Endothelial cell (in vitro differentiated cells): ENCODE results near the gene RAB3IL1. TPM values are rescaled to one million over a fixed set of nuclear protein-coding genes. Genes with fewer than 3 reads are reported as not detected.
A peak's percentile ranks its signal among the peaks of the same experiment; 100 is the strongest.

Source experiments
- DNase-seq: peaks from one replicate; pipeline ENCODE4 v3.0.0; 2021; ENCODE audit warnings: low spot score
- H3K27ac Mint-ChIP-seq: one replicate; pipeline ENCODE4 v1.8.0; 2021; ENCODE audit warnings: mixed read lengths, inconsistent platforms; ENCODE audit not compliant: unreplicated experiment
- H3K27me3 Mint-ChIP-seq: one replicate; pipeline ENCODE4 v1.8.0; 2021; ENCODE audit warnings: mild to moderate bottlenecking, moderate library complexity, mixed read lengths, inconsistent platforms; ENCODE audit not compliant: unreplicated experiment
- H3K36me3 Mint-ChIP-seq: one replicate; pipeline ENCODE4 v1.8.0; 2021; ENCODE audit warnings: mild to moderate bottlenecking, low read depth, mixed read lengths, inconsistent platforms; ENCODE audit not compliant: unreplicated experiment
- H3K4me1 Mint-ChIP-seq: one replicate; pipeline ENCODE4 v1.8.0; 2021; ENCODE audit warnings: mild to moderate bottlenecking, mixed read lengths, inconsistent platforms; ENCODE audit not compliant: unreplicated experiment
- H3K4me3 Mint-ChIP-seq: one replicate; pipeline ENCODE4 v1.8.0; 2021; ENCODE audit warnings: mild to moderate bottlenecking, mixed read lengths, inconsistent platforms; ENCODE audit not compliant: unreplicated experiment
- H3K9me3 Mint-ChIP-seq: one replicate; pipeline ENCODE4 v1.8.0; 2021; ENCODE audit warnings: mixed read lengths, inconsistent platforms; ENCODE audit not compliant: unreplicated experiment
- CTCF ChIP-seq: fragments of 200-600 bp; sonication (generic); IDR thresholded peaks from one replicate; pipeline ENCODE4 v1.5.0; 2021; ENCODE audit warnings: antibody characterized with exemption; ENCODE audit not compliant: unreplicated experiment
- total RNA-seq: library from RNA; stranded (reverse); fragmentation: NEBNext Ultra II Directional; extraction: Animal tissue kit (Norgen Biotek cat#: 25700); gene quantifications from one replicate; pipeline ENCODE4 v1.2.1, GENCODE V29; 2021; ENCODE audit not compliant: unreplicated experiment

RAB3IL1 gene
- total RNA-seq, 1 donor from 2014 or later, result 8.9 TPM

- Mint-ChIP-seq H3K27ac (no peak overlapping the region), H3K9me3 (no peaks in the 10 kb centered on the region), H3K4me3 (no peak overlapping the region), H3K4me1 (peaks cover 4% of the 10 kb centered on the region), H3K36me3 (peaks cover 4% of the 10 kb centered on the region), H3K27me3 (peaks cover 7% of the 10 kb centered on the region)
- no peak for DNase-seq
- TF ChIP-seq CTCF, result no peak
Observed at GRCh38 chr11:61874377-61874809, 43.0 kb downstream of the RAB3IL1 start.

GRCh38 chr11:61873588-61874376 is 43.6 kb downstream of the RAB3IL1 start:
- H3K27me3 Mint-ChIP-seq, result peaks cover 8% of the 10 kb centered on the region
- DNase-seq, result no peak
- peaks cover 4% of the 10 kb centered on the region for H3K36me3 Mint-ChIP-seq
- TF ChIP-seq CTCF, result no peak
- H3K4me3 Mint-ChIP-seq, result no peak overlapping the region
- no peak overlapping the region for H3K27ac Mint-ChIP-seq
- H3K4me1 Mint-ChIP-seq, result peaks cover 4% of the 10 kb centered on the region
- no peaks in the 10 kb centered on the region for H3K9me3 Mint-ChIP-seq

GRCh38 chr11:61872935-61873565 is 44.3 kb downstream of the RAB3IL1 start:
- TF ChIP-seq CTCF, result no peak
- H3K27ac Mint-ChIP-seq, result no peak overlapping the region

GRCh38 chr11:61871158-61871597 is 46.2 kb downstream of the RAB3IL1 start:
- TF ChIP-seq CTCF, result peak; percentile 80
- no peak overlapping the region for H3K27ac Mint-ChIP-seq
- H3K27me3 Mint-ChIP-seq, result peaks cover 3% of the 10 kb centered on the region
- H3K36me3 Mint-ChIP-seq, result no peaks in the 10 kb centered on the region
- peaks cover 4% of the 10 kb centered on the region for H3K4me1 Mint-ChIP-seq
- peak; percentile 91 for DNase-seq
- no peak overlapping the region for H3K4me3 Mint-ChIP-seq
- H3K9me3 Mint-ChIP-seq, result no peaks in the 10 kb centered on the region

More at GRCh38 chr11:61872935-61873565, 44.3 kb downstream of the RAB3IL1 start:
- H3K36me3 Mint-ChIP-seq, result peaks cover 4% of the 10 kb centered on the region
- no peaks in the 10 kb centered on the region for H3K9me3 Mint-ChIP-seq
- H3K4me1 Mint-ChIP-seq, result peaks cover 4% of the 10 kb centered on the region
- no peak for DNase-seq
- H3K27me3 Mint-ChIP-seq, result peaks cover 7% of the 10 kb centered on the region
- no peak overlapping the region for H3K4me3 Mint-ChIP-seq

GRCh38 chr11:61870541-61871031 is 46.8 kb downstream of the RAB3IL1 start:
- no peak for DNase-seq
- no peaks in the 10 kb centered on the region for H3K36me3 Mint-ChIP-seq
- H3K27ac Mint-ChIP-seq, result no peak overlapping the region
- H3K27me3 Mint-ChIP-seq, result peaks cover 3% of the 10 kb centered on the region
- H3K4me3 Mint-ChIP-seq, result no peak overlapping the region
- TF ChIP-seq CTCF, result no peak
- H3K4me1 Mint-ChIP-seq, result peaks cover 4% of the 10 kb centered on the region
- no peaks in the 10 kb centered on the region for H3K9me3 Mint-ChIP-seq
